Myocyte (in vitro differentiated cells): Measurements from ENCODE around the gene DMXL1. TPM values are rescaled to one million over a fixed set of nuclear protein-coding genes. Genes with fewer than 3 reads are reported as not detected.

ENCODE experiments used
- DNase-seq: peaks from one replicate; pipeline ENCODE4 v3.0.0-alpha.2; 2012; ENCODE audit warnings: low read depth
- polyA plus RNA-seq: library from polyadenylated mRNA; unstranded; fragments of >200 nt; gene quantifications from one replicate; pipeline ENCODE4 v1.2.1, GENCODE V29; 2012; ENCODE audit warnings: missing spikeins
- total RNA-seq: library from RNA; depleted of rRNA; stranded (reverse); fragments of >200 nt; gene quantifications from 2 replicates; pipeline ENCODE4 v1.2.3, GENCODE V29; 2014

DMXL1 gene
- total RNA-seq: 27.9 and 29.6 TPM in 2 replicates
- 5.5 TPM for polyA plus RNA-seq

DNA sequence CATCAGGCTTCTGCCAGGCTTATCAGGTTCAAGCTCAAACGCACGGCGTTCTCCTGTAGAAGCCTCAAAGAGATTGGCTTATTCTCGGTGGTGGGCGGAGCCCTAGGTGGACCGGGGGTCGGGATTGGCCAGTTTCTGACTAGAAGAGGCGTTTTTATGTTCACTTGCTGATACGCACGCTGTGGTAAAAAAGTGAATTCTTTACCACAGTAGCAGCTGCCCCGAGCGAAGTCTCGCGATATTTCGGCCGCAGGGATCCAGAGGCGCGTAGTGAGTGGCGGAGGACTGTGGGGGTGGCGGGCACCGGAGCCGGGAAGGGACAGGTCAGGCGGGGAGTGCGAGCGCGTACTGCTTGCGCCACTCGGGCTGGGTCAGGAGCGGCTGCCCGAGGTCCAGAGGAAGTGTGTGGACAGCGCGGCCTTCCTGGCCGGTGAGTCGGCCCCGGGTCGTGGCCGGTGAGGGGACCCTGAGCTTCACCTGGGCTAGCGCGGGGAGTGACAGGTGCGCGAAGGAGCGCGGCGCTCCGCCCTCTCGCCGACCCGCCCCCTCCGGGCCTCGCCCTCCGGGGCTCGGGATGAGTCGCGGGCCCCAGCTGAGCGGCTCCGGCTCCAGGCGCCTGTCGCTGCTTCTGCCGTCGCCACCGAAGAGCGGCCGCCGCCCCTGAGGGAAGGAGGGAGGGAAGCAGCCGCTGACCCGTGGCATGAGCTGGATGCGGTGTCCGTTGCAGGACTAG lies at the start of gene DMXL1:
Gene DMXL1, plus strand, starts transcription at position 260 of the 733 bp plus-strand sequence. CDS start 483 bp downstream, outside the sequence.
- peak; percentile 100 for DNase-seq

DNA sequence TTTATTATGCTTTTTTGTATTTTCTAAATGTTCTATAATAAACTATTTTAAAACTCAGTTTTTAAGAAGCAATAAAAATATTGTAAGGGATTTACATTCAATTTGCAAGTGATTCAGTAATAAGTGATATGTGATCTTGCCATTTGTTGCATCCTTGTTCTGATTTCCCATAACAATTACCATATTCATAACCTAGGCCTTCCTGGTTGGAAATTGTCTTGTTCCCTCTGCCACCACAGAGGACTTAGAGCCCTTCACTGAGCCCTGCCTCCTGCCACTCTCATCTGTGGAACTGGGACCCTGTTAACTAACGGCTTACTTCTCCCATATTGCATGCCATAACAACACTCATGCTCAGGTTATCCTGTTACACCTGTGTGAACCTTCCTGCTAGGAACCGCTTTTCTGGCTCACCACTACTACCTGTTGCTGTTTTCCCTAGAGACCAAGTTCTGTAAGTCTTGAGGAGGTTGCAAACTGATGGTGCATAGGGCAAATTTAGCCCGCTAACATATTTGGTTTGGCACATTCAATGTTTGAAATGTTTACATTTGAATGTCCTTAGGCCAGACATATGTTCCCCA lies 49.6 kb upstream of the DMXL1 start:
- DNase-seq: no peak

GRCh38 chr5:119022017-119022745 lies 48.7 kb upstream of the DMXL1 start:
- DNase-seq: peak; percentile 24

DNA sequence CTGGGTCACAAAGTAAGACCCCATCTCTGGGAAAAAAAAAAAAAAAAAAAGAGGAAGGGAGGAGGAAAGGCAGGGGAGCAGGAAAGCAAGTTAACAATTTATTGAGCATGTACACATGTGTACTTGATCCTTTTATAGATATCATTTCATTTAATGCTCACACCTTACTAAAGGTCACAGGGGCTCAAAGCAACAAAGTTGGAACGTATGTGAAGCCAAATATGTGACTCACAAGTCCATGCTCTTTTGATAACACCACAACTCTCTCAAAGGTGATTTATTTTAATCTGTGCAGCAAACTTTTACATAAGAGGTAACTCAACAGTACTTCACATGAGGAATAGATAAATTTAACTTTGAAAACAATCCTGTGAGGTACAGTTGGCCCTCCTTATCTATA lies 48.1 kb upstream of the DMXL1 start:
- DNase-seq: no peak

GRCh38 chr5:119028575-119028974 lies 42.3 kb upstream of the DMXL1 start:
- DNase-seq: no peak

DNA sequence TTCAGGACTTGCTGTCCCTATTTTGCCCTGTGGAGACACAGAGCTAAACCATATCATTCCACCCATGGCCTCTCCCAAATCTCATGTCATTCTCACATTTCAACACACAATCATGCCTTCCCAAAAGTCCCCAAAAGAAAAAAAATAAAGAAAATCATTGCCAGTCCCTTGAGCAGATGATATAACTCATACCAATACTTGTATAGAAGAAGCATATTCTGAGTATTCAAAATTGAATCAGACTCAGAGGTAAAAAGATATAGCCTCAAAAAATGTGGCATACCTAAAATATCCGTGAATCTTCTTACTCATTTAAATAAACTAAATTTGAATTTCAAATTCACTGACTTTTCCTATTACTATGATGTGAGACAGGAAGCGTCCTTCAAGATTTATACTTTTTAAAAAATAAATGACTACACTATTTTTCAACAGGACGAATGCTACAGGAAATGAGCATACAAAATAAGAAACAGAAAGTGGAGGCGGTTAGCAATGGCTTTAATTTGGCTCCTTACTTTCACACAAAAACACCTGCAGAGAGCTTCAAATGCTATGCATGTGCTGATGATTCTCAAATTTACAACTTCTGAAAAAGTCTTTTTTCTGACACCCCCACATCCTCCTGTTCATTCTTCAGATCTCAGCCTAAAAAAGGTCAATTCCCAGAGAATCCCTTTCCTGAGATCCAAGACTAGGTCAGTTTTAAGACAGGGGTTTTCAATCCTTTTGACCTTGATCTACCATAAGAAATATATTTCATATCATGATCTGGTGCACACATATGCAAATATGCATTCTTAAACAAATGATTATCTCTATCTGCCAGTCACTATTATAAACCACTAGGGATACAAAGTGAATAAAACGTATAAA lies 39.6 kb upstream of the DMXL1 start:
- DNase-seq: no peak

DNA sequence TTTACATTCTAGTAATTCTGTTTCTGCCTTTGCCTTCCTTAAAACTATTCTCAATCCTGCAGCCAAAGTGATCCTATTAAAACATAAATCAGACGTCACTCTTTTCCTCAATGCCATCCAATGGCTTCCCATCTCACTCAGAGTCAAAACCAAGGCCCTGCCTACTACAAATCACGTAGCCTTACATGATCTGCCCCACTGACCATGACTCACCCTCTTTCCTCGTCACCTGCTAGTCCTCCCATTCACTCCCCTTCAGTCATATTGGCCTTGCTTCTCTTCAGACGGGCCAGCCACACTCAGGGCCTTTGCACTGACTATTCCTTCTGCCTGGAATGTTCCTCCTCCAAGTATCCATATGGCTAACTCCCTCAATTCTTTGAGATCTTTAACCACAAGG lies 39.0 kb upstream of the DMXL1 start:
- no peak for DNase-seq

GRCh38 chr5:119032656-119033055 lies 38.2 kb upstream of the DMXL1 start:
- DNase-seq: no peak

GRCh38 chr5:119033135-119033534 lies 37.8 kb upstream of the DMXL1 start:
- DNase-seq: no peak

DNA sequence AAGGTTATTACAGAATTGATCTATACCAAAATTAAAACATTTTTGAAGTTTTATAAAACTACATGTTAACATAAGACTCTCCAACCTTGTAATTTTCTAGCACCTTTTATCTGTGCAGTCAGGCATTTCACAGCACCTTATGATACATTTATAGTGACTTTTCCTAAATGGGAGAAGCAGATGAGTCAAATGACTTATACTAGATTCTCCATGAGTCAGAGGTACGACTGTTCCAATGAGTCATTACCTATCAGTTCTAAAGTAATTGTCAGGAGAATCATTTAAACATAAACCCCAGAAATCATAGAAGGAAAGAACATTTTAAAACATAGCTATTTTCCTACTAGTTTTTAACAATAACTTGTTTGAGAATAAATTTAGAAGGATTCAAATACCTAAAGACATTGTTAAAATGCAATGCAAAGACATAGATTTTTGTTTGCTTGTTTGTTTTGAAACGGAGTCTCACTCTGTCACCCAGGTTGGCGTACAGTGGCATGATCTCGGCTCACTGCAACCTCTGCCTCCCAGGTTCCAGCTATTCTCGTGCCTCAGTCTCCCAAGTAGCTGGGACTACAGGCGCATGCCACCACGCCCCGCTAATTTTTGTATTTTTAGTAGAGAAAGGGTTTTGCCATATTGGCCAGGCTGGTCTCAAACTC lies 34.7 kb upstream of the DMXL1 start:
- no peak for DNase-seq

GRCh38 chr5:119037496-119038215 lies 33.2 kb upstream of the DMXL1 start:
- DNase-seq: no peak

DNA sequence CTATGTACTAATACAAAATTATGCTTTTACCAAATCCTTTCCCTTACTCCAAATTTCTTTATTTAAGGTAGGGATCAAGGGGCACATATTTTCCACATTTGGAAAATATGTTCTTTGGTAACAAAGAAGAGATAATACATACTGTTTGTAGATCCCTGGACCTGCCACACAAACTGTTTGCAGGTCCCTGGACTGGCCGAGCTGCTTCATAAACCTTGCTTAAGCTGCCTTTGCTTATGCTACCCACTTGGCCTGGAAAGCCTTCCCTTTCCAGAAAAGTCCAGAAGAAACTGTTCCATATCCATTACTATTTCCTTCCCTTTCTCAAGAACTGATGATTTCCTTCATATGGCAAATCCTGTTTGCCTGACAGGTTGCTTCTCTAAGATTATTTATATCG lies 22.6 kb upstream of the DMXL1 start:
- DNase-seq: no peak

GRCh38 chr5:119049824-119050449 lies 20.9 kb upstream of the DMXL1 start:
- DNase-seq: peak; percentile 58

DNA sequence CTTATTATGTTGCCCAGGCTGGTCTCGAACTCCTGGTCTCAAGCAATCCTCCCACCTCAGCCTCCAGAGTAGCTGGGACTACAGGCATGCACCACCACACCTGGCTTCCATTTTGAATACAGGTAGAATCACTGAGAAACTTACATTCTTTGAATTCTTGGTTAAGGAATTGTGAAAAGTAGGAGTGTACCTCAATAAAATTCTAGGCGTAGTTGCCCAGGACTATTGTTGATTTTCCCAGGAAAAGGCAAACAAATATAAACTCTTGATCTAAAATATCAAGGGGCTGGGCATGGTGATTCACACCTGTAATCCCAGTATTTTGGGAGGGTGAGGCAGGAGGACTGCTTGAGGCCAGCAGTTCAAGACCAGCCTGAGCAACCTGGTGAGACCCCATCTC lies 16.8 kb upstream of the DMXL1 start:
- DNase-seq: no peak

- no peak for DNase-seq
These were observed 15.6 kb upstream of the DMXL1 start for GRCh38 chr5:119055294-119055693.

- no peak for DNase-seq
These were observed 11.8 kb upstream of the DMXL1 start for GRCh38 chr5:119058979-119059529.

GRCh38 chr5:119059740-119060255 lies 11.1 kb upstream of the DMXL1 start:
- DNase-seq: no peak

DNA sequence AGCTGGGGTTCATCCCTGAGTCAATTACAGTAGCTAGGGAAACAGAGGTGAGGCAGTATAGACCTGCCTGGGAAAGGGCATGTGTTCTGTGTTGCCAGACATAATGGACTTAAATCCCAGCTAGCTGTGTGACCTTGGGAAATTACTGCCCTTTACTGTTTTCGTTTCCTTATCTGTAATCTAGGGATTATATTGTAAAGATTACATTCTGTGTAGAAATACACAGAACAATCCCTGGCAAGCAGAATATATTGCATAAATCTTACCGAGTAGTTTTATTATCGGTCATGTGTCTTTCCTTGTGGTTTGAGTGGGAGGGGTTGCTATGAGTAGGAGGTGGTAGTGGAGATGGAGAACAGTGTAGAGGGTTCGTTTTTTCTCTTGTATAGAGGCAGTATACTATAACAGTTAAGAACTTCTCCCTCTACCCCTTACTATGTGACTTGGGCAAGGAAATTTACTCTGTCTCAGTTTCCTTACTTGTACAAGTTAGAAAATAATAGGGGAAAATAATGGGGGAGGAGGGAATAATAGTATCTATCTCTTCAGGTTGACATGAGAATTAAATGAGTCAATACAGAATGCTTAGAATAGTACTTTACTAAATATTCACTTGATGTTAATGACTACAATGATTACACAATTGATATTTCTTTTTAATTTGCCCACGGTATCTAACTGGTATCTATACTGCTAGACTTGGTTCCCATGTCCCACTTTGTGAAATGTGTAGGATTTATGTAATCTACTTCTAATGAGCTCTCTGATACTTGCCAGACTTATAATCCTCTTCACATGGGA lies 7.1 kb upstream of the DMXL1 start:
- no peak for DNase-seq
